Measurements from ENCODE around the gene DLGAP1.

DLGAP1 gene

DNA sequence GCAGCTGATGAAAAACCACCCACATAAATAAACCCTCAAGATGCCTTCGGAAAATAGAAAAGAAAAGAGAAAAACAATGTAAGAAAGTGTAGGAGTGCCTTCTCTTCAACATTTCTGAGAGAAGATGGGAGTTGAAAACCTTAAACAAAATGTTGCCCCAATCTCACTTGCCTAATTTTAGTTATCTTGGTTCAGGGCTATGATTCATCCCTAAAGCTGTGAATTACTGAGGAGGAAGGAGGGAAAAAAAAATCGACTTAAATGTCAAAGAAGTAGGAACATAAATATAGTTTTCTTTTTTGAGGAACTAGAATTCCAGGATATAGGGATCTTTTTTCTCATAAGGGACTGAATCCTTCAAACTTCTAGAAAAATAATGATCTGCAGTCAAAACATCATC is 644.8 kb downstream of the DLGAP1 start:
- no peak for DNase-seq (ENCODE audit: low spot score)

GRCh38 chr18:3808985-3809780 is 645.9 kb downstream of the DLGAP1 start:
- no peak for DNase-seq (ENCODE audit: low spot score)

- DNase-seq (ENCODE audit: low spot score): no peak
Observed at GRCh38 chr18:3806656-3807055, 648.5 kb downstream of the DLGAP1 start.

DNA sequence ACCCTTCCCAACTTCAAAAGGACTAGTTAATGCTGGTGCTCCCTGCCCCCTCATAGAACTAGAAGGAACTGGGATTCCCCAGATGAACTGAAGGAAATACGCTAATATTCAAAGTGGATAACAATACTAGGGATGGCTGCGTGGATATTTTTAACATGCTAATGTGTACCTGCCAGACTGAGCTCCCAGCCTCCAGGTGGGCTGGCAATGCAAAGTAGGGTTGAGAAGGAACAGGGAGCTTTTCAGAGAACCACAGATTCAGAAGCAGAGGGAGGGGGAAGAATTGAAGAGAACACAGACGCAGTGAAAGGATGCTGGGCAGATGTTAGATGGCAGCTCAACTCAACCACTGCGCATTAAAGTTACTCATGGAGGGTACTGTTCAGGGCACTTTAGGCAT is 650.8 kb downstream of the DLGAP1 start:
- DNase-seq (ENCODE audit: low spot score): no peak

- DNase-seq (ENCODE audit: low spot score): no peak
Observed at GRCh38 chr18:3803350-3803749, 651.8 kb downstream of the DLGAP1 start.

DNA sequence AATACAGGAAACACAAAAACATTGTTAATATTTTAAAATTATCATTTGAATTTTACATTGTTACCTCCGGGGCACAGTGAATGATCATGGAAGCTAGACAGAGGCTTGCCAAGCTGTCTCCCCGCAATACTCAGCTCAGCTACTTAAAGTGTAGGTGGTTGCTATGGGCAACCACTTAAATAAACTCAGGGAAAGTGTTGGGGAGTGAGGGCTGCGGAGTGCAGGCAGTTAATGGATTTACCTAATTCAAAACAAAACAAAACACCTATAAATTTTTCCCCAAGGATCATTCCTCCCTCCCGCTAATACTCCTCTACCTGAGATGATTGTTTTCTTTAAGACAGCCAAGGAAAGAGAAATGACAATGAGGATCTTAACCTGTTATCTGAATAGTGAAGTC is 655.6 kb downstream of the DLGAP1 start:
- peak; percentile 33 for DNase-seq (ENCODE audit: low spot score)

- no peak for DNase-seq (ENCODE audit: low spot score)
Observed at GRCh38 chr18:3798032-3798431, 657.1 kb downstream of the DLGAP1 start.

GRCh38 chr18:3796434-3796833 is 658.7 kb downstream of the DLGAP1 start:
- no peak for DNase-seq (ENCODE audit: low spot score)

DNA sequence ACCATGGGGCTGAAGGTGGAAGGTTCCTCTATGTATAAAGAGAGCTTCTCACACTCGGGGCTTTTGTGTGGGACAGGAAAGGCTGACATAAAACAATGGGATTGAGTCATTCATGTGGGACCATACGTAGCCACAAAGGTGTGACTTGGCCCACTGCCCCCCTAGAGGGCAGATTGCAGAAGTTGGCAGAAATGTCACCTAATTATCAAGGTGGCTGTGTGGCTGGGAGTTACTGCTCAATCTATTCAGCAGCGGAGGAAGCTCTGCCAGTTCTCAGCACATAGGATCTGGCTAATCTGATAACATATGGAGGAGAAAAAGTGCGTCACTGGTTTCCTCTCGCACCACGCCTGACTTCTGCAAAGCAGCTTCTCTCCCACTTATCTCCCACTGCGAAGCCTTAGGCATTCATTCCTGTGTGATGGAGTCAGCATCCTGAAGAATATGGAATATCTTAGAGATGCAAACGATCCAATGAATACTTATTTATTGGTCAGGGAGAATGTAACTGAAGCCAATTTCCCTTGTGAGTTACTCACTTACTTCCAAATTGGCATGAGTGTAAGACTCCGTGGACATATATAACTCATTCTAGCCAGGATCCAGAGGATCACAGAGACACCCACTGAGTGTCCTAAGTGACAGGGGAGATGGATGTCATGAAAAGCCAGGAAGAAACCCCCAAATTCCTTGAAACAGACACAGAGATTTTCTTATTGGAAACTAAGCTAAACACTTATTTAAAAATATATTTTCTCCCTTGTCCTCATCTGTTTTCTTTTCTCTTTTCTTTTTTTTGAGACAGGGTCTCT is 660.4 kb downstream of the DLGAP1 start:
- peak; percentile 22 for DNase-seq (ENCODE audit: low spot score)

- DNase-seq (ENCODE audit: low spot score): no peak
Observed at GRCh38 chr18:3793545-3793944, 661.6 kb downstream of the DLGAP1 start.

DNA sequence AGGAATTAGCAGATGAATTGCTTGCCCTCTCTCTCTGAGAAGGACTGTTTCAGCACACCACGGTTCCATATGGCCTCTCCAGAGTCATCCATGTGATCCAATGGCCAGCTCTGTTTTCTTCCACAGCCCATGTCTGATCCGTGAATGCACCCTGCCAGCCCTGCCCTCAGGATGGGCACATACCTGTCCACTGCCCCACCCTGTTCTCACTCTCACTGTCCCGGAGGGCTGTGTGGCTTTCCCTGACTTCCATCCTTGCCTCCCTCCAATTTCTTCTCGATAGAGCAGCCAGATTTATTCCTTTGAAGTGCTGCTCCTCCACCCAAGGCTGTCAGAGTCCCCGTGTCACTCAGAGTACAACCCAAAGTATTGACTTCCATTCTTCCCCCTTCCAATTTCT is 662.0 kb downstream of the DLGAP1 start:
- no peak for DNase-seq (ENCODE audit: low spot score)

DNA sequence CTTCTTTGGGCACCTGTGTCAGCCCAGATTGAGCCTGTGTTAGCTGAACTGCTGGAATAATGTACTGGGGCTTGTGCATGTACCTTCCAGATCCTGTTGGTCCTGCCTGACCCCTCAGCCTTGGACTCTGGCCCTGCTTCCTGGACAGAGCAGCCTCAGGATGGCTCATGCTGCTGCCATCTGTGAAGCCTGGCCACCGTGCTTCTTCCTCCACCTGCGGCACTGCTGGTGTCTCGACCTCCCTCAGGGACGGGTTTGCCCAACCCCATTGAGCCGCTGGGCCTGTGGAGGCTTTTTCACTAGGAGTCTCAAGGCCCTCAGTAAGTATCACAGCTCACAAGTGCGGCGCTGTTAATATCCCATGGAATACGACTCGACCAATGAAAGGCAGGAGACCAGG is 662.4 kb downstream of the DLGAP1 start:
- DNase-seq (ENCODE audit: low spot score): no peak

DNA sequence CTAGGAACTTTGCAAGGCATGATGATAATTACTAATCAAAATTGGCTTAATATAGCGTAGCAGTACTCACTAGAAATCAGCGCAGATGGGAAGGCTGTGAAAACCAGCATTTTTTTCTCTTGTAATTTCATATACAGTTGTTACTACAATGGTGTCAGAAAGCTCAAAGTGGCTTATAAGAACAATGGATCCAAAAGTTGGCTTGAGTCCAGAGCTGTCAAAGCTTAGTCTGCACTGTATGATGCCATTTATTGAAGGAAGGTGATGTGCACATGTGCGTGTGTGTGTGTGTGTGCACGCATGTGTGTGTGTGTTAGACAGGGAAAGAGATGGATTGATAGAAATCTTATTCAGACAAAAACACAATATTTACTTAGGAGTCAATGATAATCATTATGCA is 663.9 kb downstream of the DLGAP1 start:
- no peak for DNase-seq (ENCODE audit: low spot score)

- no peak for DNase-seq (ENCODE audit: low spot score)
Observed at GRCh38 chr18:3790703-3791102, 664.4 kb downstream of the DLGAP1 start.

DNA sequence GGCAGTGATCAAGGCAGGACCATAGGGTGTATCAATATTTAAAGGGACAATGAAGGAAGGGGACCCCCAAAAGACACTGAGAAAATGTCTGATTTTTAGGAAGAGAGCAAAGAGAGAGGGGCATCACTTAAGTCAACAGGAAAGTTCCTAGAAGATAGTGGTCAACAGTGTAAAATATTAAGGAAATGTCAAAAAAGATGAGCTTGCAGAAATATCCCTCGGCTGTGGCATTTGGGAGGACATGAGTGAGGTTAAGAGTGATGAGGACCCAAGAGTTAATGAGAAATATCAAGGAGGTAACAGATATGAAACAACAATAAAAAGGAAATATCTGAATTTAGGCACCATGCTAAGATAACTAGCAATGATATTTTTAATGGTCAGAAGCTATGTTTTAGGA is 665.6 kb downstream of the DLGAP1 start:
- DNase-seq (ENCODE audit: low spot score): no peak

GRCh38 chr18:3784949-3785348 is 670.2 kb downstream of the DLGAP1 start:
- no peak for DNase-seq (ENCODE audit: low spot score)

DNA sequence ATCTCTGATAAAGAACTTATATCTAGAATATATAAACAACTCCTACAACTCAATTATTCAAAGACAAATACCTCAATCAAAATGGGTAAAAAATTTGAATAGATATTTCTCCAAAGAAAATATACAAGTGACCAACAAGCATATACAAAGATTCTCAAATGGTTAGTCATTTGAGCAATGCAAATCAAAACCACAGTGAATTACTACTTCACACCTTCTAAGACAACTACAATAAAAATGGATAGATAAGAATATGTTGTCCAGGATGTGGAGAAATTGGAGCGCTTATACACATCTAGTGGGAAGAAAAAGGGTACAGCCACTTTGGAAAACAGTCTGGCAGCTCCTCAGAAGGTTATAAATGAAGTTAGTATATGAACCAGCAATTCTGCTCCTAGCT is 672.2 kb downstream of the DLGAP1 start:
- DNase-seq (ENCODE audit: low spot score): no peak

DNA sequence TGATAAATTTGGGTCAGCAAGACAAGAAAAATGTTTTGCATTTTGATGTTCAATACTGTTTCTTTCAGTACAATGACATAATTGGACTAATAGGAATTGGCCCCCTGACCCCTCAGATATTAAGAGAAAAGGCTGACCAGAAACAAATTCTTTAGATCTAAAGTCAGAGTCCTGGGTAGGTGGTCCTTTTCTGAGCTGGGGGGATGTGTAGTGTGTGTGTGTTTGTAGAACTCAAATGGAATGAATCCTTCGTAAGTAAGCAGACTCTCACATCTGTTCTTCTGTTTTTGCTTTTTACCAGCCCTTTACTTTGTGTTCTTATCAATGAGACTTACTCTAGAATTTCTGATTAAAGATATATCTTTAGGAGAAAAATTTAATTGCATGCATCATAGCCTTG is 677.4 kb downstream of the DLGAP1 start:
- DNase-seq (ENCODE audit: low spot score): no peak

- DNase-seq (ENCODE audit: low spot score): no peak
Observed at GRCh38 chr18:3777122-3777521, 678.0 kb downstream of the DLGAP1 start.

DNA sequence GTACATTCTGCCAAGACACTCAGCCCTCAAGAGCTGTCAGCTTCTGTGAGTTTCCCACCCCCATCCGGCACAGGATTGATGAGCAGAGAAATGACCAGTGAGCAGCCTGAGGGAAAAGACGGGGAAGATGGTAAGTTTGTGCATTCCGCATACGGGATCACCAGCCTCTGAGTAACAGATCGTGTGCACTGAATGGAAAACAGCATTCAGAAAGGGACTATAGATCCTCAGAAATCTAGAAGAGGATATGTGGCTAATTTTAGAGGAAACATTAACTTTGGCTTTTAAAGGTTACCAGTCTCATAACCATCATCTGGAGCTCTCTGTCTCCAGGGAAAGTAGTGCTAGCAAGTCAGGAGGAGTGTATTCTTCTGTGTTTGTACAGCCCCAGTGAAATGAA is 679.1 kb downstream of the DLGAP1 start:
- no peak for DNase-seq (ENCODE audit: low spot score)

DNA sequence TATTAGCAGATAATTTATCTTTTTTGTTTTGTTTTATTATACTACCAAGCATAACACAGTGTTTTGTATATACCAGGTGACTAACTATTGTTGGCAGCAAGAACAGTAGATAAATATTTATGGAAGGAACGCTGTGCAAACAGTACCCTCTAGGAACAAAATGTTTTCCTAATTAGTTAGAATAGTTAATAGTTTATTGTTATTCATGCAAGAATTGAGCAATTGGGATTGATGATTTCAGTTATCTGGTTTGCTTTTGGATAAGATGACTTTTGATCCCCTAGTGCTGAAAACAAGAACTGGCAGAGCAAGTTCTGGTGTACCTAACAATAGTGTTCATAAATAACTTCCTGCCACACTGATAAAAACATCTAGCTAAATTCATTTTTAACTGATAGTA is 681.8 kb downstream of the DLGAP1 start:
- DNase-seq (ENCODE audit: low spot score): no peak

DNA sequence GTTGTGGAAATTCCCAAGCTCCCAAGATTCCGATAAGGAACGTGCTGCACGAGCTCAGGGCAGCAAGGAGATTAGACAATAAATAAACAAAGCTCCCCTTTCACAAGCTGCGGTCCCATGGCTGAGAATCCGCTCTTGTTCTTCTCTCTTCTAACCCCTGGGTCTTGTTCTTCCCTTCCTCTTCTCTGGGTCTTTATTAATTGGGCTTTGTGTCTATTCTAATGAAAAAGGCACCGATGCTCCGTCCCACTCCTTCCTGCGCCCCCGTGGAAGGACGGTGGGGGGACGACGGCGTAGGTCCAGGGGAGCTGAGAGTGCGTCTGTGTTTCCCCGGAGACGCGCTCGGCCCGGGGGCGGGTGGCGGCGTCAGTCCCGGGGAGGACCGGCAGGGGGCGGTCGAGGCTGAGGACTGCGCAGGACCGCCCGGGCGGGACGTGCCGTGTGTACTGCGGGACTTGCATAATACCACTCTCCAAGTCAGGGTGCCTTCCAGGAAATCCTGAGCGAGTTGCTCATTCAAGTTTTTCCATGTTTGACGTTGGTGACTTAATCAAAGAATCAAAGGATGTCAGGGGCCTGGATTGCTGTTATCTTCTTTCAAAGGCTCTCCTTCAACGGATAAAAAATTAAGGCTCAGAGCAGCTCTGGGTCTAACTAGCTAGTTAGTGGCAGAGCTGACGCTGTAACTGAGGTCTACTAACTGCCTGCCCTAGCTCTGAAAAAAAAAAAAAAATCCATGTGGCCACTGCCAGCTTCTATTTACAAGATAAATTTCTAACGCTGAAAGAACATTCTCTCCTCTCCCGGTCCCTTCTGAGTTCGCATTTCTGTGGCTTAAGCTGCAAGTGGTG is 683.8 kb downstream of the DLGAP1 start:
- DNase-seq (ENCODE audit: low spot score): peak; percentile 95

DNA sequence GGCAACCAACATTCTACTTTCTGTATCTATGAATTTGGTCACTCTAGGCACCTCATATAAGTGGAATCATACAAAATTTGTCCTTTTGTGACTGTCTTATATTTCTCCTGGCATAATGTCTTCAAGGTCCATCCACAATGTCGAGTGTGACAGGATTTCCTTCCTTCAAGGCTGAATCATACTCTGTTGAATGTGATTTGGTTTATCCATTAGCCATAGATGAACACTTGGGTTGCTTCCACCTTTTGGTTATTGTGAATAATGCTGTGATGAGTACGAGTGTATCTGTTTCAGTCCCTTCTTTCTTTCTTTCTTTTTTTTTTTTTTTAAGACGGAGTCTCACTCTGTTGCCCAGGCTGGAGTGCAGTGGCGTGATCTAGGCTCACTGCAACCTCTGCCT is 693.8 kb downstream of the DLGAP1 start:
- DNase-seq (ENCODE audit: low spot score): no peak

All from iPS-NIHi11 (cell line).